Kidney epithelial cell (primary cell): ENCODE measurements around the gene BCL11B. TPM values are rescaled to one million over a fixed set of nuclear protein-coding genes. Genes with fewer than 3 reads are reported as not detected.
"Not testable (repeated sequence)": the region's sequence is repeated elsewhere in the genome, so short reads cannot be mapped to it uniquely, and the experiment has no call there.

ENCODE experiments used
- DNase-seq: peaks from one replicate; pipeline ENCODE4 v3.0.0-alpha.2; 2010; ENCODE audit warnings: low read depth
- H3K27me3 ChIP-seq: 2 replicates; pipeline ENCODE4 v1.6.0; 2011; ENCODE audit warnings: low read length; ENCODE audit not compliant: control insufficient read depth, insufficient read depth
- H3K36me3 ChIP-seq: 2 replicates; pipeline ENCODE4 v1.5.1; 2011; ENCODE audit warnings: low read length; ENCODE audit not compliant: control insufficient read depth, insufficient read depth
- H3K4me3 ChIP-seq: 2 replicates; pipeline ENCODE4 v1.5.1; 2011; ENCODE audit warnings: low read depth, mild to moderate bottlenecking, control low read depth, low read length
- total RNA-seq: library from RNA; depleted of rRNA; stranded (reverse); fragments of >200 nt; gene quantifications from 2 replicates; pipeline ENCODE4 v1.2.3, GENCODE V29; 2015
- TF ChIP-seq, protein P1 (sequence below): IDR thresholded peaks from 2 replicates; pipeline ENCODE4 v1.5.1; 2011; ENCODE audit warnings: mild to moderate bottlenecking, moderate library complexity, low read length, control low read depth, inconsistent platforms; ENCODE audit not compliant: insufficient read depth, poor library complexity, severe bottlenecking

The BCL11B gene
- total RNA-seq, 1 donor from 2014 or later, result 2.3 TPM

DNA sequence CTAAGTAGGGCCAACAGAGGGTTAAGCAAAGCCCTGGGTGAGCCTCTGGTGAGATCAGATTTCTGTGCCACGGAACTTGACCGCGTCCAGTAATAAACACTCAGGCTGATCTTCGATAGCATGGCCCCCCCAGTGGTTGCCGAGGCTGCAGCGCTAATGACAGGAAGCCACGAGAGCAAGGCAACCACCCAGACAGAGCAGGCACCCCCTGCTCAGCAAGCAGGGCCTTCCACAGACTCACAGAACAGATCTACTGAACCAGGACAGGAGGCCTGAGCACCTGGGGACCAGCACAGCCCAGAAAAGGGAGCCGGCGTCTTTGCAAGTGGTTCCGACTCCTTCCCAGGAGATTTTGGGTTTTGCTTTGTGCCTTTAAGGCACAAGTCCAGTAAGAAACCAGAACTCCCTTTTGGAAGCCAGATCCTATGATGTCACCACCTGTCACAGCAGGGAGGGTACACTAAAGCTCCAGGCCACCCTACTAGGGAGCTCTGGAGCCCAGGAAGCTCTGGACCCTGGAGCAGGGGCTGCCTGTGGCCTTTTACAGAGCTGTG is 42.3 kb downstream of the BCL11B start:
- no peak for DNase-seq
- Histone ChIP-seq H3K36me3 (no peaks in the 10 kb centered on the region), H3K27me3 (peaks cover 9% of the 10 kb centered on the region), H3K4me3 (no peak overlapping the region)
- TF ChIP-seq, protein P1, sequence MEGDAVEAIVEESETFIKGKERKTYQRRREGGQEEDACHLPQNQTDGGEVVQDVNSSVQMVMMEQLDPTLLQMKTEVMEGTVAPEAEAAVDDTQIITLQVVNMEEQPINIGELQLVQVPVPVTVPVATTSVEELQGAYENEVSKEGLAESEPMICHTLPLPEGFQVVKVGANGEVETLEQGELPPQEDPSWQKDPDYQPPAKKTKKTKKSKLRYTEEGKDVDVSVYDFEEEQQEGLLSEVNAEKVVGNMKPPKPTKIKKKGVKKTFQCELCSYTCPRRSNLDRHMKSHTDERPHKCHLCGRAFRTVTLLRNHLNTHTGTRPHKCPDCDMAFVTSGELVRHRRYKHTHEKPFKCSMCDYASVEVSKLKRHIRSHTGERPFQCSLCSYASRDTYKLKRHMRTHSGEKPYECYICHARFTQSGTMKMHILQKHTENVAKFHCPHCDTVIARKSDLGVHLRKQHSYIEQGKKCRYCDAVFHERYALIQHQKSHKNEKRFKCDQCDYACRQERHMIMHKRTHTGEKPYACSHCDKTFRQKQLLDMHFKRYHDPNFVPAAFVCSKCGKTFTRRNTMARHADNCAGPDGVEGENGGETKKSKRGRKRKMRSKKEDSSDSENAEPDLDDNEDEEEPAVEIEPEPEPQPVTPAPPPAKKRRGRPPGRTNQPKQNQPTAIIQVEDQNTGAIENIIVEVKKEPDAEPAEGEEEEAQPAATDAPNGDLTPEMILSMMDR, result no peak

DNA sequence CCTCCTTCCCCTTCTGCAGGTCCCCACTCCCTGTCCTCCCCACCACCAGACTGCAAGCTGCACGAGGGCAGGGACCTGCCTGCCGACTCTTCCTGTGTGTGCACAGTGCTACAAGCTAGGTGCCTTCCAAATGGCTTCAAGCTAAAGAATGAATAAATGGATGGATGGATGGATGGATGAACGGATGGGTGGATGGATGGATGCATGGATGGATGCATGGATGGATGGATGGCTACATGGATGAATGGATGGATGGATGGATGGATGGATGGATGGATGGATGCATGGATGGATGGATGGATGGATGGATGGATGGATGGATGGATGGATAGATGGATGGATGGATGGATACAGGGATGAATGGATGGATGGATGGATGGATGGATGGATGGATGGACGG is 43.2 kb downstream of the BCL11B start:
- not testable (repeated sequence) for H3K36me3 ChIP-seq, DNase-seq, H3K4me3 ChIP-seq, H3K27me3 ChIP-seq

DNA sequence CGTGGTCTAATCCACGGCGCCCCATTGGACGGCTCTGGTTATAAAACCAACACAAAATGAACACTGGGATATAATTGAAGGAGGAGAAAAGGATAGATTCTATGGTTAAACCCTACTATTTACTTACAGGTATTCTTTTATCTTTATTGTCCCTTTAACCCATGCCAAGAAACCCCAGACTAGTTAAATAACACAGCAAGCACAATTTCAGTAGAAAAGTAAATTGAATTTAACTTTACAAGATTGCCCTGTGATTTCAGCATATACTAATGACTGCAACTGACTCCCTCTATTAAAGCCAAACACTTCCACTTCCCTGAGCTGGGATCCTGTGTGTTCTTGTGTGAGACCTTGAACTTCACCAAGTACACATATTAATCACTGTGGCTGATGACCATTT is 45.3 kb downstream of the BCL11B start:
- Histone ChIP-seq H3K27me3 (peaks cover 9% of the 10 kb centered on the region), H3K4me3 (no peak overlapping the region), H3K36me3 (no peaks in the 10 kb centered on the region)
- TF ChIP-seq, protein P1, result no peak
- no peak for DNase-seq

DNA sequence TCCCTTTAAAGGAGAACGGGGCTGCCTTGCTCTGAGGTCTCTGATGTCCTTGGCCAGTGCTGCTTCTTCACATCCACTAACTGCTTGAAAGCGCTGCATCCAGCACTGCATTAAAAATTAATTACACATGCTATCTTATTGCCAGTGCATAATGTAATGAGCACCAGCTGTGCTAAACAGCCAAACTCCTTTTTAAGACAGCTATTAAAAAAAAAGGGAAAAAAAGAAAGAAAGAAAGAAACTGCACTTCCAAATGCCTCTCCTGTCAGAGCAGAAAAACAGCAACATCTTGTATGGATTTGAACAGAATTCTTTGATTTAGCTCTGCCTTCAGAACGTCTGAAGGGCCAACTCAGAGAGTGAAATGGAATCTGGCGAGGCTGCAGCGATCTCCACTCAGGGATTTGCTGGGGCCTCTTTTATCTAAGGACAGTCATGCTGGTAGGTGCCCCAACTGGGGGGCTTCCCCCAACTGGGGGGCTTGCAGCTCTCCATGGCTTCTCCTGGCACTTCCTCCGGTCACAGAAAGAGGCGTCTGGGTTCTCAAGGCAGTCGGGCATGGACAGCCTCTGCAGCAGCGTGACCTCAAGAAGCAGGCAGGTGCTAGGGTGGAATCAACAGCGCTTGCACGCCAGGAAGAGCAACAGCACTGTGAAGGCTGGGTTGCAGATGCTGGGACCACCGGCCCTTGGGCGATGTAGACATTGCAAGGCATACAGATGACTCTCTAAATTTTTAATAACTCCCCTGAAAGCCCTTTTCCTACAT is 46.4 kb downstream of the BCL11B start:
- Histone ChIP-seq H3K4me3 (no peak overlapping the region), H3K27me3 (peaks cover 4% of the 10 kb centered on the region), H3K36me3 (no peaks in the 10 kb centered on the region)
- TF ChIP-seq, protein P1, result no peak
- no peak for DNase-seq

DNA sequence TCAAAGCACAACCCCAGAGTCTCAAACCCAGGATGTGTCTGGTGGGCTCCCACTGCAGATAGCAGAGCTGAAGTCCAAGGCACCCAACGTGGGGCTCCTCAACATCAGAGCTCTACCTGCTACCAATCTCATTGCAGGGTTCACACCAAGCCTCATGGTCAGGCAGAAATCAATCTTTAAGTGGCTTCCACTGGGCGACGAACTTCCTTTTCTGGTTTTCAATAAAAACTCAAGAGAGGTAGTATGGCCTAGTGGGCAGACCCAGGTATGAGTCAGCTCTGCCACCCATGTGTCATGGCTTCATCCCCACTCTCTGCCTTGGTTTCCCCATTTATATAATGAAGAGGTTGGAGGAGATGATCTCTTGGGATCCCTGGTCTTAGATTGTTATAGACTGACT is 47.0 kb downstream of the BCL11B start:
- Histone ChIP-seq H3K27me3 (peaks cover 4% of the 10 kb centered on the region), H3K36me3 (no peaks in the 10 kb centered on the region), H3K4me3 (no peak overlapping the region)
- TF ChIP-seq, protein P1, result no peak
- no peak for DNase-seq

DNA sequence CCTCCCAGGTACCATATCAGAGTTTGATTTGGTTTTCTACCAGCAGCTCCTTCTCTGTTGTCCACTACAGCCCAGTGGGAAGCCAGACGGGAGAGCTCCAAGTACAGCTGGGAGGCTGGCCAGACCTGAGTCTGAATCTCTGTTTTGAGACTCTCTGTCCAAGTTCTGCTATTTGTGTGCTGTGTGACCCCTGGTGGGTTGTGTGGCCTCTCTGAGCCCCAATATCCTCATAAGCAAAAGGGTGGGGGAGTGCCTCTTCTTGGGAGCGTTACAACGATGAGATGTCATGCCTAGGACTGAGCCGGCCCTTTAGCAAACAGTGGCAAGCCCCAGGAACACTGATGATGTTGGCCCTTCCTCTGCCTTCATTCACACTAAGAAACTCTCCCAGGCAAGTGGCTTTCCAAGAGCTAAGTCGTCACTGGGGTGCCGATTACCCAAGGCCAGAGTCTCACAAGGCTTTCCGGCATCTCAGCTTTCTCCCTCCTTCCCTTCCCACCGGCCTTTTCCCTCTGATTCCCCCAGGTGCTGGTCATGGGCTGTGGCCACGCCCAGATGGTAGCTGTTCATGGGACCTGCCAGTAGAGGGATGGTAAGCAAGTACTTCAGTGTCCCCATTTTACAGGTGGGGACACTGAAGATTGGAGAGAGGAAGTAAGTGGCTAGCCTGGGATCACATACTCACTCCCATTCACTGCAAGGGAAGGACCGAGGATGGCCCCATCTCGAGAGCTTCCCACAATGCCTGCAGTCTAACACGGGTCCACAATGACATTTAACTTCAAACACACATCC is 47.7 kb downstream of the BCL11B start:
- H3K4me3 ChIP-seq, result no peak overlapping the region
- no peak for DNase-seq
- H3K36me3 ChIP-seq, result no peaks in the 10 kb centered on the region
- TF ChIP-seq, protein P1, result no peak
- no peaks in the 10 kb centered on the region for H3K27me3 ChIP-seq
